WTC11 (cell line): ENCODE data around the gene MAML2.

Source experiments
- ETV6 ChIP-seq: sonication (generic); formaldehyde crosslinking; IDR thresholded peaks from 2 replicates; pipeline ENCODE4 v1.8.1; 2022; ENCODE audit warnings: mild to moderate bottlenecking, missing genetic modification reagents
- NFYB ChIP-seq: sonication (generic); formaldehyde crosslinking; conservative IDR thresholded peaks from 2 replicates; pipeline ENCODE4 v1.8.0; 2022; ENCODE audit warnings: low read depth, missing genetic modification reagents

DNA sequence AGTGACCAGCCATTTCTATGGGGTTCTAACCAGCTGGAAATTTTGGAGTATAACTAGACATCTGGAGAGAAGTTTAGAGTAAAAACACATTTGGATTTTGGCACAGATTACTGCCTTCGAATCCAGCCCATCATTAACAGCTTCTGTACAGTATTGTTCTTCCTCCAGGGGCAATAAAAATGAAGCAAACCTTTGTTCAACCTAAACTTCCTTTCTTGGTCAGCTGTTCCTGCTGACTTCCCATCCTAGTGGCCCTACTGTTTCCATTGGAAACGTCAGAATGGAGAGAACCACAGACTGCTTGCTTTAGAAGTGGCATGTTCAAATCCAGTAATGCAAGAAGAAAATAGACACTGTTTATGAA lies 215.4 kb downstream of the MAML2 start:
- TF ChIP-seq NFYB: no peak
- no peak for TF ChIP-seq ETV6 (CRISPR knock-in tag)
